Coronary artery (tissue), 2 donors: ENCODE measurements around the gene ABCA1.

ENCODE experiments used
- DNase-seq: peaks from one replicate; pipeline ENCODE4 v3.0.0-alpha.2; 2017; ENCODE audit warnings: low spot score
- H3K27ac ChIP-seq, 2 donors: fragments of 200-600 bp; sonication (generic); one replicate each; pipeline ENCODE4 v1.5.1; 2016 to 2019
- H3K4me3 ChIP-seq: fragments of 200-600 bp; sonication (generic); 2 replicates; pipeline ENCODE4 v1.5.1; 2016; ENCODE audit warnings: mild to moderate bottlenecking, moderate library complexity
- CTCF ChIP-seq: fragments of 200-600 bp; sonication (generic); IDR thresholded peaks from one replicate; pipeline ENCODE4 v1.5.1; 2019; ENCODE audit warnings: antibody characterized with exemption

Gene ABCA1

GRCh38 chr9:104795857-104796256 is 132.1 kb downstream of the ABCA1 start:
- no peak for DNase-seq
- Histone ChIP-seq H3K4me3 (no peak overlapping the region), H3K27ac (no peak overlapping the region)
- TF ChIP-seq CTCF, result no peak

GRCh38 chr9:104795082-104795481 is 132.9 kb downstream of the ABCA1 start:
- no peak for TF ChIP-seq CTCF
- DNase-seq, result no peak
- Histone ChIP-seq H3K4me3 (no peak overlapping the region), H3K27ac (no peak overlapping the region)

- no peak for DNase-seq
- Histone ChIP-seq H3K27ac (no peak overlapping the region), H3K4me3 (no peak overlapping the region)
- no peak for TF ChIP-seq CTCF
These were observed 133.9 kb downstream of the ABCA1 start for GRCh38 chr9:104794070-104794469.

- no peak for TF ChIP-seq CTCF
- no peak overlapping the region for H3K4me3 ChIP-seq
- no peak for DNase-seq
- H3K27ac ChIP-seq, result no peak overlapping the region
These were observed 139.7 kb downstream of the ABCA1 start for GRCh38 chr9:104788251-104788650.

GRCh38 chr9:104787306-104788015 is 140.5 kb downstream of the ABCA1 start:
- TF ChIP-seq CTCF, result no peak

GRCh38 chr9:104786293-104786692 is 141.7 kb downstream of the ABCA1 start:
- DNase-seq, result no peak
- Histone ChIP-seq H3K4me3 (no peak overlapping the region), H3K27ac (no peak overlapping the region)
- TF ChIP-seq CTCF, result no peak

More at GRCh38 chr9:104787306-104788015, 140.5 kb downstream of the ABCA1 start:
- H3K27ac ChIP-seq, result no peak overlapping the region
- no peak overlapping the region for H3K4me3 ChIP-seq
- DNase-seq, result no peak

GRCh38 chr9:104784098-104784497 is 143.9 kb downstream of the ABCA1 start:
- Histone ChIP-seq H3K4me3 (no peak overlapping the region), H3K27ac (no peak overlapping the region)
- DNase-seq, result no peak
- TF ChIP-seq CTCF, result no peak
